ENCODE results near the gene PACRGL.

The PACRGL gene

DNA sequence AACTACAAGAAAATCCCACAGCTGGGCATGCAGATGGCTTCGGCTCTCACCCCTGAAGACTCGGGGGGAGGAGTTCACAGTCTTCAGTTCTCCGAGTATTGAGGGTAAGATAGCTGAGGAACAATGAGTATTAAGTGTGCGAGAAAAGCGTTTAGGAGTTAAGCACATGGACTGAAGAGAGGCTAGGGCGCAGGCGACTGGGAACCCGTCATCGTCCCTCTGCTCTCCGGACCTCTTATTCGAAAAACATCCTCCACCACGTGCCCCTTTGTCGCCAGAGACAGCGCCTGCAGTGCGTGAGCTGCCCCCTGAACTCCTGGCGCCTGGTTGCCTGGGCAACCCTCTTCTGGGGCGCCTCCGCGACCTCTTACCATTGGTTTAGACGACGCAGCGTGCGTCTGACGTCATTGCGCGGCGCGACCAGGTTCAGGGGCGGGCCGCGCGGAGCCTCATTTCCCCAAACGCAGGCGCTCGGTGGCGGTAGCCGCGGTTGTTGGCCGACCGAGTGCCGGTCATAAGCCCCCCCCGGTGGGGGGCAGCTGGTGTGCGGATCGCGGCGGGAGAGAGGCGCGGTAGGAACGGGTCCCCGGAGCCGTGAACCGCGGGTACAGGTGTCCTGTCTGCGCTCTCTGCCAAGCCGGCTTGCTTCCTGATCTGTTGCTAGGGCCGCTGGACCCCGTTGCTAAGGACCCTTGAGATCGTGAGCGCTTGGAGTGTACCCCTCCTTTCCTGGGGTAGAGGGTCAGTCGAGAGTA, at the start of gene PACRGL:
PACRGL (plus strand) TSS at position 452 of the 755 bp plus-strand sequence. CDS start 4,024 bp downstream, outside the sequence.
- no peaks in the 10 kb centered on the region for H3K36me3 ChIP-seq (ENCODE audit: low read length)
- peaks cover 15% of the 10 kb centered on the region for H3K79me2 ChIP-seq (ENCODE audit: insufficient read depth, low read length)
- no peaks in the 10 kb centered on the region for H3K27me3 ChIP-seq (ENCODE audit: low read length)
- H3K9me3 ChIP-seq (ENCODE audit: insufficient read depth, low read length), result no peaks in the 10 kb centered on the region
- peak within 1 kb of the TSS; percentile 79 for H3K4me3 ChIP-seq (ENCODE audit: insufficient read depth, low read length, poor library complexity, severe bottlenecking)
- H2AFZ ChIP-seq (ENCODE audit: low read depth, low read length, severe bottlenecking), result peak within 1 kb of the TSS; percentile 98
- TF ChIP-seq, protein P1, sequence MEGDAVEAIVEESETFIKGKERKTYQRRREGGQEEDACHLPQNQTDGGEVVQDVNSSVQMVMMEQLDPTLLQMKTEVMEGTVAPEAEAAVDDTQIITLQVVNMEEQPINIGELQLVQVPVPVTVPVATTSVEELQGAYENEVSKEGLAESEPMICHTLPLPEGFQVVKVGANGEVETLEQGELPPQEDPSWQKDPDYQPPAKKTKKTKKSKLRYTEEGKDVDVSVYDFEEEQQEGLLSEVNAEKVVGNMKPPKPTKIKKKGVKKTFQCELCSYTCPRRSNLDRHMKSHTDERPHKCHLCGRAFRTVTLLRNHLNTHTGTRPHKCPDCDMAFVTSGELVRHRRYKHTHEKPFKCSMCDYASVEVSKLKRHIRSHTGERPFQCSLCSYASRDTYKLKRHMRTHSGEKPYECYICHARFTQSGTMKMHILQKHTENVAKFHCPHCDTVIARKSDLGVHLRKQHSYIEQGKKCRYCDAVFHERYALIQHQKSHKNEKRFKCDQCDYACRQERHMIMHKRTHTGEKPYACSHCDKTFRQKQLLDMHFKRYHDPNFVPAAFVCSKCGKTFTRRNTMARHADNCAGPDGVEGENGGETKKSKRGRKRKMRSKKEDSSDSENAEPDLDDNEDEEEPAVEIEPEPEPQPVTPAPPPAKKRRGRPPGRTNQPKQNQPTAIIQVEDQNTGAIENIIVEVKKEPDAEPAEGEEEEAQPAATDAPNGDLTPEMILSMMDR (IDR thresholded peaks at IDR 0.05; ENCODE audit: insufficient read depth, low read length, poor library complexity, severe bottlenecking), result no peak
- no peak for TF ChIP-seq EZH2phosphoT487 (conservative IDR thresholded peaks at IDR 0.05; ENCODE audit: low read length)
- H3K27ac ChIP-seq (ENCODE audit: low read depth, low read length), result peak within 1 kb of the TSS; percentile 24; the same call in 1 of the 2 replicates
- H3K9me2 ChIP-seq (replicated peaks; ENCODE audit: insufficient read depth, low read length), result no peaks in the 10 kb centered on the region
- no peaks in the 10 kb centered on the region for H4K20me1 ChIP-seq (ENCODE audit: low read depth, low read length)
- 0 out of 2 replicates have a peak, but pooled peaks cover 4% of the 10 kb centered on the region for H3F3A ChIP-seq (ENCODE audit: insufficient read depth)
- peak within 1 kb of the TSS; percentile 98 for H3K4me2 ChIP-seq (ENCODE audit: low read depth, low read length, poor library complexity, severe bottlenecking)
- H3K9ac ChIP-seq (ENCODE audit: low read length), result peak within 1 kb of the TSS; percentile 65

DNA sequence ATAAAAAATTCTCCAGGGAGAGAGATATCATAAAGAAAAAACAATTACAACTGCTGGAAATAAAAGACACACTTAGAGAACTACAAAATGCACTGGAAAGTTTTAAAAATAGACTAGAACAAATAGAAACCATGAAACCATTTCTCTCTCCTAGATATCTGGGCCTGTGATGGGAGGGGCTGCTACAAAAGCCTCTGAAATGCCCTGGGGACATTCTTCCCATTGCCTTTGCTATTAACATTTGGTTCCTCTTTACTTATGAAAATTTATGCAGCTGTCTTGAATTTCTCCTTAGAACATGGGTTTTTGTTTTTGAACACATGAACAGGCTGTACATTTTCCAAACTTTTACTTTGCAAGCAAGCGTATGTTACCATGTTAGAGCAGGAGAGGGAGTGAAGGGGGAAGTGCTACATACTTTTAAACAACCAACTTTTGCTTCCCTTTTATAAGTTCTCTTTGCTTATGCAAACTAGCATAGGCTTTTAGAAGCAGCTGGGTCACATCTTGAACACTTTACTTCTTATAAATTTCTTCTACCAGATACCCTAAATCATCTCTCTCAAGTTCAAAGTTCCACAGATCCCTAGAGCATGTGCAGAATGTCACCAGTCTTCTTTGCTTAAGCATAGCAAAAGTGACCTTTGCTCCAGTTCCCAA, 47.9 kb upstream of the PACRGL start:
- no peak overlapping the region for H3K27ac ChIP-seq (ENCODE audit: low read depth, low read length)
- H3K9me3 ChIP-seq (ENCODE audit: insufficient read depth, low read length), result no peaks in the 10 kb centered on the region
- H3K9ac ChIP-seq (ENCODE audit: low read length), result no peak overlapping the region
- H3K79me2 ChIP-seq (ENCODE audit: insufficient read depth, low read length), result no peaks in the 10 kb centered on the region
- no peaks in the 10 kb centered on the region for H3F3A ChIP-seq (ENCODE audit: insufficient read depth)
- H3K4me3 ChIP-seq (ENCODE audit: insufficient read depth, low read length, poor library complexity, severe bottlenecking), result no peak overlapping the region
- no peak overlapping the region for H2AFZ ChIP-seq (ENCODE audit: low read depth, low read length, severe bottlenecking)
- H3K27me3 ChIP-seq (ENCODE audit: low read length), result no peaks in the 10 kb centered on the region
- H4K20me1 ChIP-seq (ENCODE audit: low read depth, low read length), result no peaks in the 10 kb centered on the region
- no peaks in the 10 kb centered on the region for H3K36me3 ChIP-seq (ENCODE audit: low read length)
- no peak overlapping the region for H3K4me2 ChIP-seq (ENCODE audit: low read depth, low read length, poor library complexity, severe bottlenecking)
- H3K9me2 ChIP-seq (replicated peaks; ENCODE audit: insufficient read depth, low read length), result no peaks in the 10 kb centered on the region
- TF ChIP-seq, protein P1 (IDR thresholded peaks at IDR 0.05; ENCODE audit: insufficient read depth, low read length, poor library complexity, severe bottlenecking), result no peak
- TF ChIP-seq EZH2phosphoT487 (conservative IDR thresholded peaks at IDR 0.05; ENCODE audit: low read length), result no peak

DNA sequence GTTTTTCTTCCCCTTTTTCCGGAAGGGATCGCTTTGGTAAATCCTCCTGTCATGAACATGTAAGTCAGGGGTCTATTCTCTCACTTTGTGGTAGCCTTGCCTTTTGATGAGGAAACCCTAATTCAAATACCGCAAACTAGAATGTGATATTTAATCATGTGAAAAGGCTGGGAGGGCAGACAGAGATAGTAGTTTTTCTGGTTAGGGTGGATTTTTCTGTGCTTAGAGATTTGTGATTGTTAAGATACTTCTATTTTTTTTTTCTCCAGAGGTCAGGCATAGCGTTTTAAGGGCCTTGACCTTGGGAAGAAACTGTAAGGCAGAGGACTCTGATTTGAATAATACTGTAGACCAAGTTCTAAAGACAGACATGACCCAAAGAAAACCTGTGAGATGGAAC, 41.8 kb upstream of the PACRGL start:
- Histone ChIP-seq H3K4me2 (ENCODE audit: low read depth, low read length, poor library complexity, severe bottlenecking) (no peak overlapping the region), H3K36me3 (ENCODE audit: low read length) (no peaks in the 10 kb centered on the region), H2AFZ (ENCODE audit: low read depth, low read length, severe bottlenecking) (no peak overlapping the region), H3K4me3 (ENCODE audit: insufficient read depth, low read length, poor library complexity, severe bottlenecking) (no peak overlapping the region), H3K79me2 (ENCODE audit: insufficient read depth, low read length) (no peaks in the 10 kb centered on the region), H3F3A (ENCODE audit: insufficient read depth) (no peaks in the 10 kb centered on the region), H4K20me1 (ENCODE audit: low read depth, low read length) (no peaks in the 10 kb centered on the region), H3K27me3 (ENCODE audit: low read length) (no peaks in the 10 kb centered on the region), H3K27ac (ENCODE audit: low read depth, low read length) (no peak overlapping the region), H3K9me2 (replicated peaks; ENCODE audit: insufficient read depth, low read length) (no peaks in the 10 kb centered on the region), H3K9me3 (ENCODE audit: insufficient read depth, low read length) (no peaks in the 10 kb centered on the region), H3K9ac (ENCODE audit: low read length) (no peak overlapping the region)
- TF ChIP-seq, protein P1 (IDR thresholded peaks at IDR 0.05; ENCODE audit: insufficient read depth, low read length, poor library complexity, severe bottlenecking), result no peak
- TF ChIP-seq EZH2phosphoT487 (conservative IDR thresholded peaks at IDR 0.05; ENCODE audit: low read length), result no peak

Data from SU-DHL-6 (cell line).